CD14-positive monocyte (primary cell): Measurements from ENCODE around the gene PSKH1. TPM values are rescaled to one million over a fixed set of nuclear protein-coding genes. Genes with fewer than 3 reads are reported as not detected.

Experiments
- DNase-seq, 3 donors: peaks; one replicate each; pipeline ENCODE4 v3.0.0-alpha.2; 2011 to 2022
- H2AFZ ChIP-seq: 2 replicates; pipeline ENCODE4 v1.6.0; 2012; ENCODE audit warnings: mild to moderate bottlenecking, low read depth, low read length, inconsistent platforms; ENCODE audit not compliant: insufficient read depth, poor library complexity, severe bottlenecking
- H3K27ac ChIP-seq, 2 donors: 1 replicate in 1 of 2; 2 replicates in 1 of 2; pipeline ENCODE4 v1.5.1; 2012 to 2013; ENCODE audit warnings: low read length in 2 of 2, control low read depth in 1 of 2, inconsistent platforms in 1 of 2, low read depth in 1 of 2, mild to moderate bottlenecking in 1 of 2
- H3K27me3 ChIP-seq, 2 donors: one replicate each; pipeline versions ENCODE4 v1.6.0 to v1.6.1; 2011 to 2013; ENCODE audit warnings: low read length in 2 of 2; ENCODE audit not compliant: control insufficient read depth in 2 of 2, insufficient read depth in 2 of 2
- H3K36me3 ChIP-seq, 2 donors: replicated peaks in 1 of 2; 1 replicate in 1 of 2; 2 replicates in 1 of 2; pipeline versions ENCODE4 v1.5.1 to v1.6.1; 2012 to 2013; ENCODE audit warnings: low read length in 2 of 2, control low read depth in 1 of 2, inconsistent platforms in 1 of 2, mild to moderate bottlenecking in 1 of 2; ENCODE audit not compliant: insufficient read depth in 2 of 2, control insufficient read depth in 1 of 2
- H3K4me1 ChIP-seq, 2 donors: 1 replicate in 1 of 2; 2 replicates in 1 of 2; pipeline versions ENCODE4 v1.5.1 to v1.6.1; 2012 to 2013; ENCODE audit warnings: low read length in 2 of 2, control low read depth in 1 of 2, inconsistent platforms in 1 of 2, mild to moderate bottlenecking in 1 of 2, moderate library complexity in 1 of 2; ENCODE audit not compliant: insufficient read depth in 2 of 2, control insufficient read depth in 1 of 2
- H3K4me2 ChIP-seq: replicated peaks from 2 replicates; pipeline ENCODE3; 2012; ENCODE audit warnings: low read length, moderate library complexity, mild to moderate bottlenecking; ENCODE audit not compliant: poor library complexity, severe bottlenecking; ENCODE audit errors: extremely low read depth
- H3K4me3 ChIP-seq, 3 experiments: fragments of 200-600 bp in 1 of 3; sonication (generic) in 1 of 3; replicated peaks in 1 of 3; 1 replicate in 2 of 3; 2 replicates in 1 of 3; pipeline ENCODE4 v1.5.1; 2011 to 2013; ENCODE audit warnings: low read length in 3 of 3, mild to moderate bottlenecking in 3 of 3, control low read depth in 2 of 3, low read depth in 2 of 3, inconsistent platforms in 1 of 3, moderate library complexity in 1 of 3
- H3K79me2 ChIP-seq: 2 replicates; pipeline ENCODE4 v1.6.0; 2012; ENCODE audit warnings: mild to moderate bottlenecking, control low read depth, inconsistent platforms, low read length, moderate library complexity; ENCODE audit not compliant: insufficient read depth
- H3K9ac ChIP-seq: 2 replicates; pipeline ENCODE4 v1.6.0; 2017; ENCODE audit warnings: low read length, mild to moderate bottlenecking; ENCODE audit not compliant: insufficient read depth, poor library complexity, severe bottlenecking
- H3K9me3 ChIP-seq, 2 donors: replicated peaks in 1 of 2; 1 replicate in 1 of 2; 2 replicates in 1 of 2; pipeline versions ENCODE4 v1.5.1 to v1.6.1; 2012 to 2013; ENCODE audit warnings: low read length in 2 of 2, control low read depth in 1 of 2; ENCODE audit not compliant: control insufficient read depth in 1 of 2, insufficient read depth in 1 of 2
- H4K20me1 ChIP-seq: 2 replicates; pipeline ENCODE4 v1.6.0; 2012; ENCODE audit warnings: mild to moderate bottlenecking, low read length, control low read depth, moderate library complexity; ENCODE audit not compliant: insufficient read depth
- H3K27ac Mint-ChIP-seq, 7 donors: one replicate each; pipeline ENCODE4 v1.8.0; 2020; ENCODE audit warnings: mild to moderate bottlenecking in 7 of 7, mixed read lengths in 7 of 7, moderate library complexity in 6 of 7, inconsistent platforms in 2 of 7
- H3K27me3 Mint-ChIP-seq, 3 donors: one replicate each; pipeline ENCODE4 v1.8.0; 2021 to 2022; ENCODE audit warnings: low read depth in 3 of 3, mild to moderate bottlenecking in 3 of 3, mixed read lengths in 3 of 3, moderate library complexity in 3 of 3, inconsistent platforms in 1 of 3
- H3K36me3 Mint-ChIP-seq, 2 donors: one replicate each; pipeline ENCODE4 v1.8.0; 2020; ENCODE audit warnings: mixed read lengths in 2 of 2, inconsistent platforms in 1 of 2, mild to moderate bottlenecking in 1 of 2
- H3K4me1 Mint-ChIP-seq: one replicate; pipeline ENCODE4 v1.8.0; 2020; ENCODE audit warnings: mild to moderate bottlenecking, mixed read lengths
- H3K4me3 Mint-ChIP-seq, 2 donors: one replicate each; pipeline ENCODE4 v1.8.0; 2020; ENCODE audit warnings: mild to moderate bottlenecking in 2 of 2, mixed read lengths in 2 of 2, moderate library complexity in 1 of 2
- H3K9me3 Mint-ChIP-seq, 7 donors: one replicate each; pipeline ENCODE4 v1.8.0; 2020 to 2022; ENCODE audit warnings: mixed read lengths in 7 of 7, mild to moderate bottlenecking in 6 of 7, moderate library complexity in 6 of 7, inconsistent platforms in 2 of 7
- WGBS: methylation state at CpG from one replicate; pipeline ENCODE4 v1.1.5; 2013; ENCODE audit warnings: missing lambda C conversion rate; ENCODE audit not compliant: insufficient coverage; 5-methylcytosine and 5-hydroxymethylcytosine counted together
- intact Hi-C, 2 donors: fragments of 100-400 bp; cut with micrococcal nuclease; formaldehyde crosslinking; loops; one replicate each; pipeline versions ENCODE4 v1.15.0 to v1.15.1; 2023
- polyA plus RNA-seq, 3 donors: library from polyadenylated mRNA; depleted of rRNA in 1 of 3; unstranded in 2 of 3; stranded (reverse) in 1 of 3; fragments of 300-500 nt in 2 of 3; fragments of >200 nt in 1 of 3; fragmentation: Illumina TruSeq in 2 of 3; gene quantifications; 1 replicate in 2 of 3; 2 replicates in 1 of 3; pipeline ENCODE4 v1.2.3, GENCODE V29; 2012 to 2021
- TF ChIP-seq, protein P1 (sequence below): fragments of 200-600 bp; IDR thresholded peaks from one replicate; pipeline ENCODE4 v1.8.0; 2022; ENCODE audit warnings: antibody characterized with exemption, mild to moderate bottlenecking

Gene PSKH1
- polyA plus RNA-seq, 3 donors: 11.0 to 19.7 (median 16.8) TPM

DNA sequence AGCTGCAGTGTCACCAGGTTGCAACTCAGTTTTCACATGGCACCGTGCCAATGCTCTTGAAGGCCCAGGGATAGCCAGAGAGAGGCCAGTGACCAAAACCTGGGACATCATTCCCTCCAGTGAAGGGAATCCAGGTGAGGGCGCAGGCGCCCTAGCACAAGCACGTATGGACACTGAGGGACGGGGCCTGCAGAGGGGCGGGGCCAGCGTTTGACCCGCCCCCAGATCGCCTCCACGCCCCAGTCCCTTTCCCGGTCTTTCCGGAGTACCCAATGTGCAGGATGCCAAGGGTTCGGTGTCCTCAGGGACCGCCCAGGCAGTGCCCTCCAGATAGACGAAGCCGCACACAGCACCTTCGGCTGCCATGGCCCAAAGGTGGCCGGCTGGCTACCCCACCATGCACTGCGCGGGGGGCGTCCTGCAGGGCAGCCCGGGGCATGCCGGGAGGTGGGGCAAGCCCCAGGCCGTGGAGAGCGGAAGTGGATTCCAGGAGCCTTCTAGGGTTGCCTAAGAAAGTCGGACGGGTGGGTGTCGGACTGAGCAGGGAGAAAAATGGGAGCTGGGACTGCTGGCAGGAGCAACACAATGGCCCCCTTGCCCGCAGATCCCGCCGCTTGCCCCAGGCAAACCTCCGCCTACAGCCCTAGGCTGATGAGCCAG, 70.7 kb downstream of the PSKH1 start:
- no peak overlapping the region for H3K4me3 ChIP-seq
- 92% methylated on average over 27 of the region's 32 CpGs for WGBS
- H3K9me3 Mint-ChIP-seq: no peaks in the 10 kb centered on the region
- H3K4me1 Mint-ChIP-seq: peaks cover 20% of the 10 kb centered on the region
- no peak overlapping the region for H3K4me2 ChIP-seq
- no peaks in the 10 kb centered on the region for H3K27me3 ChIP-seq
- no peaks in the 10 kb centered on the region for H3K27me3 Mint-ChIP-seq
- no peak overlapping the region for H3K4me3 Mint-ChIP-seq
- peaks cover 15 to 22% of the 10 kb centered on the region in 2 donors for H3K4me1 ChIP-seq
- no peak overlapping the region for H3K27ac ChIP-seq
- no peaks in the 10 kb centered on the region for H3K9me3 ChIP-seq
- H3K36me3 Mint-ChIP-seq: peaks cover 44 to 53% of the 10 kb centered on the region in 2 donors
- H3K9ac ChIP-seq: no peak overlapping the region
- peaks cover 34 to 52% of the 10 kb centered on the region in 2 donors for H3K36me3 ChIP-seq
- DNase-seq: no peak
- TF ChIP-seq, protein P1, sequence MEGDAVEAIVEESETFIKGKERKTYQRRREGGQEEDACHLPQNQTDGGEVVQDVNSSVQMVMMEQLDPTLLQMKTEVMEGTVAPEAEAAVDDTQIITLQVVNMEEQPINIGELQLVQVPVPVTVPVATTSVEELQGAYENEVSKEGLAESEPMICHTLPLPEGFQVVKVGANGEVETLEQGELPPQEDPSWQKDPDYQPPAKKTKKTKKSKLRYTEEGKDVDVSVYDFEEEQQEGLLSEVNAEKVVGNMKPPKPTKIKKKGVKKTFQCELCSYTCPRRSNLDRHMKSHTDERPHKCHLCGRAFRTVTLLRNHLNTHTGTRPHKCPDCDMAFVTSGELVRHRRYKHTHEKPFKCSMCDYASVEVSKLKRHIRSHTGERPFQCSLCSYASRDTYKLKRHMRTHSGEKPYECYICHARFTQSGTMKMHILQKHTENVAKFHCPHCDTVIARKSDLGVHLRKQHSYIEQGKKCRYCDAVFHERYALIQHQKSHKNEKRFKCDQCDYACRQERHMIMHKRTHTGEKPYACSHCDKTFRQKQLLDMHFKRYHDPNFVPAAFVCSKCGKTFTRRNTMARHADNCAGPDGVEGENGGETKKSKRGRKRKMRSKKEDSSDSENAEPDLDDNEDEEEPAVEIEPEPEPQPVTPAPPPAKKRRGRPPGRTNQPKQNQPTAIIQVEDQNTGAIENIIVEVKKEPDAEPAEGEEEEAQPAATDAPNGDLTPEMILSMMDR: no peak
- peaks cover 23% of the 10 kb centered on the region for H3K79me2 ChIP-seq
- intact Hi-C loops: no loop called here
- no peak overlapping the region for H2AFZ ChIP-seq
- H4K20me1 ChIP-seq: peaks cover 47% of the 10 kb centered on the region
- no peak overlapping the region for H3K27ac Mint-ChIP-seq

DNA sequence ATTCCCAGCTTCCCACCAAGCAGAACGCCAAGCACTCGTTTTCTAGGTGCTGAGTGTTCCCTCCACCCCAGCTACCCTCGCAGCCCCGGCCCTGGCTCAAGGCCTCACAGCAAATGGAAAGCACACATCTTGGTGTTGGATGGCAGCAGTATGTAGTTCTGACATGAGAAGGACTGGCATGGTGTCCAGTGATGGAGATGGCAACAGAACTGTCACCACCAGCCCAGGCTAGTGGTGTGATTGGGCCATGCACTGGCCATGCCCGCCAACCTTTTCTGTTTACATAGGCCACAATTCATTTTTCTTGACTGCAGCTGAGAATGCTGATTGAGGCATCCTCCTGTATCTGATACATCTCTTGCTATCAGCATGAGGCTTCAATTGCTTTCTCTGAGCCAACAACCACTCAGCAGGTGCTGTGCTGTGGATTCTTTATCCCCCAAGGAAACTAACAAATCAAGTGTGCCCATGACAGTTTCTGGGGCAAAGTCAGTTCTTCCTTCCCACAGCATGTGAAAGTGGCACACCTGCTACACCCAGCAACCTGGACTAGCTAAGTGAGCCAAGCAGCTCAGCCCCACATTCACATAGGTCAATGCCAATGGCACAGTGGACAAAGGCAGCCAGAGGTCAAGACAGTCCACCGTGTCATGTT, 71.5 kb downstream of the PSKH1 start:
- Histone ChIP-seq H3K4me2 (no peak overlapping the region), H3K27ac (no peak overlapping the region), H4K20me1 (peaks cover 47% of the 10 kb centered on the region), H3K27me3 (no peaks in the 10 kb centered on the region), H3K4me3 (no peak overlapping the region), H3K79me2 (peaks cover 23% of the 10 kb centered on the region), H3K36me3 (peaks cover 28 to 43% of the 10 kb centered on the region in 2 donors), H3K9me3 (no peaks in the 10 kb centered on the region), H2AFZ (no peak overlapping the region), H3K4me1 (peaks cover 18 to 24% of the 10 kb centered on the region in 2 donors), H3K9ac (no peak overlapping the region)
- WGBS: 100% methylated on average over 2 of the region's 6 CpGs
- Mint-ChIP-seq H3K36me3 (peaks cover 36 to 47% of the 10 kb centered on the region in 2 donors), H3K4me3 (no peak overlapping the region), H3K9me3 (no peaks in the 10 kb centered on the region), H3K27ac (peak overlapping the region in 1 of 7 donors; percentile 73), H3K27me3 (peaks cover 0 to under 1% (median 0%) of the 10 kb centered on the region in 3 donors), H3K4me1 (peaks cover 24% of the 10 kb centered on the region)
- intact Hi-C loops: no loop called here
- TF ChIP-seq, protein P1: no peak
- DNase-seq: no peak
